RWPE1 (cell line): ENCODE data around the gene MXRA8.
A peak's percentile ranks its signal among the peaks of the same experiment; 100 is the strongest.

ENCODE experiments used
- CTCF ChIA-PET: fragments of 350-600 bp; sonication (Branson Sonifier 250); formaldehyde crosslinking; extraction: SDS; loops from one replicate; lab custom pipeline; 2021; lab: Yijun Ruan, JAX
- POLR2A ChIA-PET: fragments of 400-600 bp; formaldehyde crosslinking; extraction: SDS; loops from one replicate; lab custom pipeline; 2020; ENCODE audit warnings: antibody characterized with exemption; ENCODE audit not compliant: low non-redundant PET; lab: Yijun Ruan, JAX
- DNase-seq: peaks from one replicate; pipeline ENCODE4 v3.0.0; 2012; ENCODE audit warnings: low spot score
- H3K27ac ChIP-seq: fragments of 450-650 bp; 2 replicates; pipeline ENCODE4 v1.5.1; 2017
- CTCF ChIP-seq: fragments of 450-650 bp; conservative IDR thresholded peaks from 2 replicates; pipeline ENCODE4 v1.5.1; 2017; ENCODE audit warnings: low read depth, mild to moderate bottlenecking

Gene MXRA8

GRCh38 chr1:1342061-1342562 lies 16.2 kb downstream of the MXRA8 start:
- ChIA-PET CTCF (no interaction called here), POLR2A (no interaction called here)
- no peak for TF ChIP-seq CTCF
- no peak for DNase-seq
- peak overlapping the region; percentile 98 for H3K27ac ChIP-seq

GRCh38 chr1:1341549-1342021 lies 16.8 kb downstream of the MXRA8 start:
- DNase-seq: no peak
- peak overlapping the region; percentile 98 for H3K27ac ChIP-seq
- CTCF ChIA-PET: no interaction called here
- no peak for TF ChIP-seq CTCF
- POLR2A ChIA-PET: no interaction called here

GRCh38 chr1:1340791-1341548 lies 17.4 kb downstream of the MXRA8 start:
- CTCF ChIA-PET: no interaction called here
- DNase-seq: no peak
- TF ChIP-seq CTCF: no peak
- H3K27ac ChIP-seq: peak overlapping the region; percentile 98
- POLR2A ChIA-PET: no interaction called here

- no peak for DNase-seq
- CTCF ChIA-PET: no interaction called here
- no peak for TF ChIP-seq CTCF
- POLR2A ChIA-PET: no interaction called here
- 0 out of 2 replicates have a peak overlapping the region, but pooled peaks have one; percentile 14 for H3K27ac ChIP-seq
These were observed 18.2 kb downstream of the MXRA8 start for GRCh38 chr1:1340185-1340584.

GRCh38 chr1:1338278-1338677 lies 20.1 kb downstream of the MXRA8 start:
- H3K27ac ChIP-seq: peak overlapping the region; percentile 68
- DNase-seq: no peak
- no peak for TF ChIP-seq CTCF
- POLR2A ChIA-PET: no interaction called here
- CTCF ChIA-PET: interaction anchor here (0.5 kb wide), 1 partner anchor 173 kb away, joined by 5 read pairs; no protein-coding TSS in a partner anchor

- TF ChIP-seq CTCF: no peak
- peak; percentile 87 for DNase-seq
- H3K27ac ChIP-seq: peak overlapping the region; percentile 68
- CTCF ChIA-PET: no interaction called here
- POLR2A ChIA-PET: no interaction called here
These were observed 20.6 kb downstream of the MXRA8 start for GRCh38 chr1:1337793-1338147.
